ENCODE measurements around the gene ATXN7L1. TPM values are rescaled to one million over a fixed set of nuclear protein-coding genes. Genes with fewer than 3 reads are reported as not detected.

ATXN7L1 gene
- total RNA-seq, 1 experiment from 2014 or later = 24.3 TPM

- no peak overlapping the region for H4K91ac ChIP-seq (ENCODE audit: insufficient read length, low read depth, low read length)
- H3K4me1 ChIP-seq (ENCODE audit: insufficient read depth, low read length) = no peaks in the 10 kb centered on the region
- no peak overlapping the region for H3K4me3 Mint-ChIP-seq
- no peak overlapping the region for H2BK15ac ChIP-seq (ENCODE audit: low read depth, low read length)
- H2BK120ac ChIP-seq (ENCODE audit: low read depth, low read length, poor library complexity, severe bottlenecking) = no peak overlapping the region
- no peaks in the 10 kb centered on the region for H4K20me1 ChIP-seq (ENCODE audit: control insufficient read depth, insufficient read depth, insufficient read length)
- H2BK20ac ChIP-seq (ENCODE audit: low read depth, low read length, poor library complexity, severe bottlenecking) = no peak overlapping the region
- H3K27ac ChIP-seq (ENCODE audit: insufficient read length, low read depth, low read length) = no peak overlapping the region
- peaks cover 2 to 4% of the 10 kb centered on the region in 2 experiments for H3K9me3 Mint-ChIP-seq
- H3K27ac Mint-ChIP-seq = no peak overlapping the region
- no peak overlapping the region for H3K4ac ChIP-seq (ENCODE audit: low read depth, low read length)
- no peaks in the 10 kb centered on the region for H3K79me1 ChIP-seq (ENCODE audit: insufficient read depth, low read depth, low read length, poor library complexity, severe bottlenecking)
- H3K23ac ChIP-seq (ENCODE audit: insufficient read length, low read depth, low read length) = no peak overlapping the region
- H2AK5ac ChIP-seq (ENCODE audit: insufficient read length, low read length) = no peak overlapping the region
- no peak overlapping the region for H3T11ph ChIP-seq (ENCODE audit: low read length)
- H3K4me2 ChIP-seq (ENCODE audit: insufficient read depth, insufficient read length, low read length) = no peak overlapping the region
- no peaks in the 10 kb centered on the region for H3K27me3 ChIP-seq (ENCODE audit: insufficient read depth, low read length)
- H3K79me2 ChIP-seq (ENCODE audit: insufficient read depth, low read length) = no peaks in the 10 kb centered on the region
- H2AFZ ChIP-seq (ENCODE audit: low read length) = no peak overlapping the region
- H3K9ac ChIP-seq (ENCODE audit: extremely low read depth, insufficient read length, low read length) = no peak overlapping the region
- H3K36me3 Mint-ChIP-seq (ENCODE audit: insufficient read depth in 1 of 3, low read depth in 3 of 3) = peaks cover 2 to 5% (median 3%) of the 10 kb centered on the region in 3 experiments
- peak; percentile 78 for TF ChIP-seq CTCF (conservative IDR thresholded peaks at IDR 0.05)
- H4K5ac ChIP-seq (ENCODE audit: insufficient read length, low read depth, low read length) = no peak overlapping the region
- WGBS (ENCODE audit: extremely low coverage, insufficient read length, low lambda C conversion rate) = no CpG with 5 or more reads among the region's 6 CpGs
- no peak overlapping the region for H3K14ac ChIP-seq (ENCODE audit: insufficient read depth, low read length)
- no peak overlapping the region for H3K56ac ChIP-seq (ENCODE audit: insufficient read length, low read depth, low read length)
- H4K8ac ChIP-seq (replicated peaks; ENCODE audit: insufficient read length, low read depth, low read length) = no peak overlapping the region
- no peaks in the 10 kb centered on the region for H3K27me3 Mint-ChIP-seq (ENCODE audit: low read depth)
- DNase-seq = peak; percentile 77
- peaks cover 6 to 8% of the 10 kb centered on the region in 2 experiments for H3K4me1 Mint-ChIP-seq
- no peaks in the 10 kb centered on the region for H3K23me2 ChIP-seq (ENCODE audit: insufficient read length, low read depth, low read length, poor library complexity, severe bottlenecking)
- no peaks in the 10 kb centered on the region for H3K9me3 ChIP-seq (ENCODE audit: control insufficient read depth, low read depth, low read length)
- H2BK5ac ChIP-seq (ENCODE audit: insufficient read length, low read length) = no peak overlapping the region
- H3K18ac ChIP-seq (ENCODE audit: insufficient read length, low read depth, low read length) = no peak overlapping the region
- no peak overlapping the region for H2BK12ac ChIP-seq (ENCODE audit: insufficient read length, low read depth, low read length)
Observed at GRCh38 chr7:105589356-105590077, 286.9 kb downstream of the ATXN7L1 start.
